ENCODE measurements around the gene RAB13. TPM values are rescaled to one million over a fixed set of nuclear protein-coding genes. Genes with fewer than 3 reads are reported as not detected.
A peak's percentile ranks its signal among the peaks of the same experiment; 100 is the strongest.
"Not testable (repeated sequence)": the region's sequence is repeated elsewhere in the genome, so short reads cannot be mapped to it uniquely, and the experiment has no call there.

Gene RAB13
- total RNA-seq, 1 experiment from 2014 or later = 122 TPM

DNA sequence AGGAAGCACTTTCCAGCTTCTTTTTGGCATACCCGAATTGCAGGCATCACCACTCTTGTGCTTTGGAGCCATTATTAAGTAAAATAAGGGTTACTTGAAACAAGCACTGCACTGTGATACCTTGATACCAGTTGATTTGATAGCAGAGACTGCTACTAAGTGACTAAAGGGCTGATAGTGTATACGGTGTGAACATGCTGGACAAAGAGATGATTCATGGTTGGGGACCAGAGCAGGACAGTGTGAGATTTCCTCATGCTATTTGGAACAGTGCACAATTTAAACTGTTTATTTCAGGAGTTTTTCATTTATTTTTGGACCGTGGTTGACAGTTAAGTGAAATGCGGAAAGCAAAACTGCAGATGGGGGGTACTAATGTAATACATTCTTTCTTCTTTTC, 14.3 kb upstream of the RAB13 start:
- Histone ChIP-seq H3T11ph (ENCODE audit: low read length) (no peak overlapping the region), H3K9ac (ENCODE audit: extremely low read depth, insufficient read length, low read length) (no peak overlapping the region), H4K5ac (ENCODE audit: insufficient read length, low read depth, low read length) (no peak overlapping the region), H2BK15ac (ENCODE audit: low read depth, low read length) (no peak overlapping the region), H3K27me3 (ENCODE audit: insufficient read depth, low read length) (no peaks in the 10 kb centered on the region), H3K14ac (ENCODE audit: insufficient read depth, low read length) (no peak overlapping the region), H3K9me3 (ENCODE audit: control insufficient read depth, low read depth, low read length) (no peaks in the 10 kb centered on the region), H3K4me2 (ENCODE audit: insufficient read depth, insufficient read length, low read length) (no peak overlapping the region), H3K18ac (ENCODE audit: insufficient read length, low read depth, low read length) (no peak overlapping the region), H3K79me2 (ENCODE audit: insufficient read depth, low read length) (no peaks in the 10 kb centered on the region), H3K23me2 (ENCODE audit: insufficient read length, low read depth, low read length, poor library complexity, severe bottlenecking) (no peaks in the 10 kb centered on the region), H4K20me1 (ENCODE audit: control insufficient read depth, insufficient read depth, insufficient read length) (no peaks in the 10 kb centered on the region), H2BK20ac (ENCODE audit: low read depth, low read length, poor library complexity, severe bottlenecking) (no peak overlapping the region), H3K56ac (ENCODE audit: insufficient read length, low read depth, low read length) (no peak overlapping the region), H4K8ac (replicated peaks; ENCODE audit: insufficient read length, low read depth, low read length) (no peak overlapping the region), H2BK120ac (ENCODE audit: low read depth, low read length, poor library complexity, severe bottlenecking) (no peak overlapping the region), H2AFZ (ENCODE audit: low read length) (no peak overlapping the region), H3K4me1 (ENCODE audit: insufficient read depth, low read length) (no peaks in the 10 kb centered on the region), H2BK5ac (ENCODE audit: insufficient read length, low read length) (no peak overlapping the region), H3K4ac (ENCODE audit: low read depth, low read length) (no peak overlapping the region), H2BK12ac (ENCODE audit: insufficient read length, low read depth, low read length) (no peak overlapping the region), H2AK5ac (ENCODE audit: insufficient read length, low read length) (no peak overlapping the region), H4K91ac (ENCODE audit: insufficient read length, low read depth, low read length) (no peak overlapping the region), H3K27ac (ENCODE audit: insufficient read length, low read depth, low read length) (no peak overlapping the region), H3K23ac (ENCODE audit: insufficient read length, low read depth, low read length) (no peak overlapping the region), H3K79me1 (ENCODE audit: insufficient read depth, low read depth, low read length, poor library complexity, severe bottlenecking) (no peaks in the 10 kb centered on the region)
- no peak overlapping the region for H3K4me3 Mint-ChIP-seq
- no peak for DNase-seq
- no peak overlapping the region for H3K27ac Mint-ChIP-seq
- peaks cover 4 to 5% (median 5%) of the 10 kb centered on the region in 3 experiments for H3K36me3 Mint-ChIP-seq (ENCODE audit: insufficient read depth in 1 of 3, low read depth in 3 of 3)
- H3K27me3 Mint-ChIP-seq (ENCODE audit: low read depth) = no peaks in the 10 kb centered on the region
- TF ChIP-seq CTCF (conservative IDR thresholded peaks at IDR 0.05) = no peak
- no CpG with 5 or more reads among the region's 4 CpGs for WGBS (ENCODE audit: extremely low coverage, insufficient read length, low lambda C conversion rate)
- H3K9me3 Mint-ChIP-seq = peaks cover 0 to 3% of the 10 kb centered on the region in 2 experiments; a peak in 1 of 5 replicates
- no peaks in the 10 kb centered on the region for H3K4me1 Mint-ChIP-seq

DNA sequence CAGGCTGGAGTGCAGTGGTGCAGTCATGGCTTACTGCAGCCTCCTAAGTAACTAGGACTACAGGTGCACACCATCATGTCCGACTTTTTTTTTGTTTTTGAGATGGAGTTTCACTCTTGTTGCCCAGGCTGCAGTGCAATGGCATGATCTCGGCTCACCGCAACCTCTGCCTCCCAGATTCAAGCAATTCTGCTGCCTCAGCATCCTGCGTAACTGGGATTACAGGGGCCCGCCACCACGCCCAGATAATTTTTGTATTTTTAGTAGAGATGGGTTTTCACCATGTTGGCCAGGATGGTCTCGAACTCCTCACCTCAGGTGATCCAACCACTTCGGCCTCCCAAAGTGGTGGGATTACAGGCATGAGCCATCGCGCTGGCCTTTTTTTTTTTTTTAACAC, 10.7 kb upstream of the RAB13 start:
- not testable (repeated sequence) for H3K4me1 Mint-ChIP-seq; H3K4me3 Mint-ChIP-seq; H2BK15ac ChIP-seq (ENCODE audit: low read depth, low read length); DNase-seq; H3K9me3 Mint-ChIP-seq; H2AK5ac ChIP-seq (ENCODE audit: insufficient read length, low read length); H3K9me3 ChIP-seq (ENCODE audit: control insufficient read depth, low read depth, low read length); H2BK20ac ChIP-seq (ENCODE audit: low read depth, low read length, poor library complexity, severe bottlenecking); H4K20me1 ChIP-seq (ENCODE audit: control insufficient read depth, insufficient read depth, insufficient read length); H2BK120ac ChIP-seq (ENCODE audit: low read depth, low read length, poor library complexity, severe bottlenecking); H2AFZ ChIP-seq (ENCODE audit: low read length); H3K79me1 ChIP-seq (ENCODE audit: insufficient read depth, low read depth, low read length, poor library complexity, severe bottlenecking); H4K5ac ChIP-seq (ENCODE audit: insufficient read length, low read depth, low read length); H3K4ac ChIP-seq (ENCODE audit: low read depth, low read length); H3K23ac ChIP-seq (ENCODE audit: insufficient read length, low read depth, low read length); H3K27me3 ChIP-seq (ENCODE audit: insufficient read depth, low read length); H3K27ac ChIP-seq (ENCODE audit: insufficient read length, low read depth, low read length); H3K4me1 ChIP-seq (ENCODE audit: insufficient read depth, low read length); H3K9ac ChIP-seq (ENCODE audit: extremely low read depth, insufficient read length, low read length); H3K27me3 Mint-ChIP-seq (ENCODE audit: low read depth); H4K8ac ChIP-seq (replicated peaks; ENCODE audit: insufficient read length, low read depth, low read length); H3K14ac ChIP-seq (ENCODE audit: insufficient read depth, low read length); H3T11ph ChIP-seq (ENCODE audit: low read length); H3K4me2 ChIP-seq (ENCODE audit: insufficient read depth, insufficient read length, low read length); H3K23me2 ChIP-seq (ENCODE audit: insufficient read length, low read depth, low read length, poor library complexity, severe bottlenecking); H3K18ac ChIP-seq (ENCODE audit: insufficient read length, low read depth, low read length); H2BK5ac ChIP-seq (ENCODE audit: insufficient read length, low read length); H3K79me2 ChIP-seq (ENCODE audit: insufficient read depth, low read length); H3K56ac ChIP-seq (ENCODE audit: insufficient read length, low read depth, low read length); H2BK12ac ChIP-seq (ENCODE audit: insufficient read length, low read depth, low read length); H4K91ac ChIP-seq (ENCODE audit: insufficient read length, low read depth, low read length)
- Mint-ChIP-seq H3K27ac (peak overlapping the region in 1 of 3 experiments; percentile 77; a peak in 1 of 7 replicates), H3K36me3 (ENCODE audit: insufficient read depth in 1 of 3, low read depth in 3 of 3) (peaks cover 25 to 38% (median 34%) of the 10 kb centered on the region in 3 experiments)
- WGBS (ENCODE audit: extremely low coverage, insufficient read length, low lambda C conversion rate) = no CpG with 5 or more reads among the region's 10 CpGs

Measured in H9 (cell line).